Bronchial epithelial cell (primary cell): ENCODE data around the gene CNKSR1. TPM values are rescaled to one million over a fixed set of nuclear protein-coding genes. Genes with fewer than 3 reads are reported as not detected.

ENCODE experiments used
- DNase-seq: peaks from one replicate; pipeline ENCODE4 v3.0.0-alpha.2; 2010; ENCODE audit warnings: low read depth
- FAIRE-seq: peaks from 2 replicates; lab custom pipeline; 2011; peaks lifted over from hg19 to GRCh38; lab: Jason Lieb, UNC
- H3K27me3 ChIP-seq: 2 replicates; pipeline ENCODE4 v1.5.1; 2011; ENCODE audit warnings: low read length; ENCODE audit not compliant: control insufficient read depth, insufficient read depth
- H3K36me3 ChIP-seq: 2 replicates; pipeline ENCODE4 v1.5.1; 2011; ENCODE audit warnings: low read length; ENCODE audit not compliant: control insufficient read depth, insufficient read depth
- H3K4me3 ChIP-seq: 2 replicates; pipeline ENCODE4 v1.5.1; 2011; ENCODE audit warnings: mild to moderate bottlenecking, low read depth, low read length, control low read depth
- CTCF ChIP-seq: IDR thresholded peaks from 2 replicates; pipeline ENCODE4 v1.5.1; 2011; ENCODE audit warnings: mild to moderate bottlenecking, moderate library complexity, low read length, control low read depth, inconsistent platforms; ENCODE audit not compliant: insufficient read depth, severe bottlenecking
- total RNA-seq: library from RNA; depleted of rRNA; stranded (reverse); fragments of >200 nt; gene quantifications from 2 replicates; pipeline ENCODE4 v1.2.1, GENCODE V29; 2014

CNKSR1 gene
- total RNA-seq, 1 donor from 2014 or later = 15.8 TPM

GRCh38 chr1:26191739-26192138, 14.4 kb downstream of the CNKSR1 start:
- Histone ChIP-seq H3K27me3 (no peaks in the 10 kb centered on the region), H3K4me3 (no peak overlapping the region), H3K36me3 (peaks cover 16% of the 10 kb centered on the region)
- FAIRE-seq (no peak), DNase-seq (no peak)
- no peak for TF ChIP-seq CTCF

- Histone ChIP-seq H3K36me3 (no peaks in the 10 kb centered on the region), H3K27me3 (no peaks in the 10 kb centered on the region), H3K4me3 (no peak overlapping the region)
- TF ChIP-seq CTCF = no peak
- FAIRE-seq = no peak
- no peak for DNase-seq
Measured at GRCh38 chr1:26195805-26196204, 18.5 kb downstream of the CNKSR1 start.

- Histone ChIP-seq H3K27me3 (no peaks in the 10 kb centered on the region), H3K36me3 (no peaks in the 10 kb centered on the region), H3K4me3 (no peak overlapping the region)
- no peak for FAIRE-seq
- TF ChIP-seq CTCF = no peak
- DNase-seq = no peak
Measured at GRCh38 chr1:26197301-26197700, 20.0 kb downstream of the CNKSR1 start.

GRCh38 chr1:26197813-26198212, 20.5 kb downstream of the CNKSR1 start:
- no peak for DNase-seq
- H3K36me3 ChIP-seq = no peaks in the 10 kb centered on the region
- no peak for TF ChIP-seq CTCF
- FAIRE-seq = no peak
- H3K4me3 ChIP-seq = no peak overlapping the region
- no peaks in the 10 kb centered on the region for H3K27me3 ChIP-seq

- no peaks in the 10 kb centered on the region for H3K27me3 ChIP-seq
- FAIRE-seq (no peak), DNase-seq (no peak)
- H3K36me3 ChIP-seq = no peaks in the 10 kb centered on the region
- H3K4me3 ChIP-seq = no peak overlapping the region
- no peak for TF ChIP-seq CTCF
Measured at GRCh38 chr1:26200413-26200812, 23.1 kb downstream of the CNKSR1 start.

GRCh38 chr1:26203642-26204318, 26.5 kb downstream of the CNKSR1 start:
- no peak for TF ChIP-seq CTCF
- Histone ChIP-seq H3K36me3 (no peaks in the 10 kb centered on the region), H3K4me3 (no peak overlapping the region), H3K27me3 (no peaks in the 10 kb centered on the region)
- DNase-seq = no peak
- no peak for FAIRE-seq
